Activated naive CD4-positive, alpha-beta T cell treated with anti-CD3 and anti-CD28 coated beads for 36 hours (primary cell): ENCODE results near the gene GPNMB. TPM values are rescaled to one million over a fixed set of nuclear protein-coding genes. Genes with fewer than 3 reads are reported as not detected.

Experiments
- CTCF ChIA-PET: fragments of 350-600 bp; sonication (Branson Sonifier 250); formaldehyde crosslinking; loops from one replicate; lab custom pipeline; 2021; ENCODE audit warnings: antibody characterized with exemption; lab: Charles Lee
- DNase-seq: peaks from one replicate; pipeline ENCODE4 v3.0.0-alpha.2; 2020
- H3K27ac Mint-ChIP-seq: one replicate; pipeline ENCODE4 v1.8.0; 2021; ENCODE audit warnings: mild to moderate bottlenecking, mixed read lengths
- H3K27me3 Mint-ChIP-seq: one replicate; pipeline ENCODE4 v1.8.0; 2021; ENCODE audit warnings: low read depth, mixed read lengths
- H3K36me3 Mint-ChIP-seq: one replicate; pipeline ENCODE4 v1.8.0; 2021; ENCODE audit warnings: low read depth, mixed read lengths
- H3K4me1 Mint-ChIP-seq: one replicate; pipeline ENCODE4 v1.8.0; 2021; ENCODE audit warnings: low read depth, mixed read lengths
- H3K4me3 Mint-ChIP-seq: one replicate; pipeline ENCODE4 v1.8.0; 2021; ENCODE audit warnings: mild to moderate bottlenecking, moderate library complexity, mixed read lengths
- H3K9me3 Mint-ChIP-seq: one replicate; pipeline ENCODE4 v1.8.0; 2021; ENCODE audit warnings: mixed read lengths
- intact Hi-C: fragments of 100-400 bp; cut with micrococcal nuclease; formaldehyde crosslinking; loops from one replicate; pipeline ENCODE4 v1.15.1; 2023
- total RNA-seq, 2 experiments: library from RNA; stranded (reverse); gene quantifications; one replicate each; pipeline ENCODE4 v1.2.3, GENCODE V29; 2021

Gene GPNMB
- total RNA-seq, 2 experiments from 2014 or later = 0.38 to 0.54 TPM

- no peaks in the 10 kb centered on the region for H3K4me1 Mint-ChIP-seq
- H3K27ac Mint-ChIP-seq = no peak overlapping the region
- H3K4me3 Mint-ChIP-seq = no peak overlapping the region
- DNase-seq = no peak
- intact Hi-C loops = no loop called here
- peaks cover 3% of the 10 kb centered on the region for H3K9me3 Mint-ChIP-seq
- CTCF ChIA-PET = interaction anchor here (10.3 kb wide), 1 partner anchor 16 kb away, joined by 102 read pairs; no protein-coding TSS in a partner anchor
- H3K36me3 Mint-ChIP-seq = no peaks in the 10 kb centered on the region
- H3K27me3 Mint-ChIP-seq = peaks cover 24% of the 10 kb centered on the region
These were observed 10.2 kb downstream of the GPNMB start for GRCh38 chr7:23256731-23257130.

- no peaks in the 10 kb centered on the region for H3K36me3 Mint-ChIP-seq
- H3K4me1 Mint-ChIP-seq = no peaks in the 10 kb centered on the region
- intact Hi-C loops = loop anchor here (5.0 kb wide), 1 partner anchor 173 kb away; no protein-coding TSS in a partner anchor
- H3K27me3 Mint-ChIP-seq = peaks cover 10% of the 10 kb centered on the region
- DNase-seq = no peak
- no peaks in the 10 kb centered on the region for H3K9me3 Mint-ChIP-seq
- no peak overlapping the region for H3K4me3 Mint-ChIP-seq
- CTCF ChIA-PET = interaction anchor here (1.0 to 10.3 kb wide), 4 partner anchors 12 to 162 kb away, joined by 3 to 102 read pairs (median 6); no protein-coding TSS in a partner anchor
- H3K27ac Mint-ChIP-seq = no peak overlapping the region
These were observed 13.8 kb downstream of the GPNMB start for GRCh38 chr7:23260371-23260770.

DNA sequence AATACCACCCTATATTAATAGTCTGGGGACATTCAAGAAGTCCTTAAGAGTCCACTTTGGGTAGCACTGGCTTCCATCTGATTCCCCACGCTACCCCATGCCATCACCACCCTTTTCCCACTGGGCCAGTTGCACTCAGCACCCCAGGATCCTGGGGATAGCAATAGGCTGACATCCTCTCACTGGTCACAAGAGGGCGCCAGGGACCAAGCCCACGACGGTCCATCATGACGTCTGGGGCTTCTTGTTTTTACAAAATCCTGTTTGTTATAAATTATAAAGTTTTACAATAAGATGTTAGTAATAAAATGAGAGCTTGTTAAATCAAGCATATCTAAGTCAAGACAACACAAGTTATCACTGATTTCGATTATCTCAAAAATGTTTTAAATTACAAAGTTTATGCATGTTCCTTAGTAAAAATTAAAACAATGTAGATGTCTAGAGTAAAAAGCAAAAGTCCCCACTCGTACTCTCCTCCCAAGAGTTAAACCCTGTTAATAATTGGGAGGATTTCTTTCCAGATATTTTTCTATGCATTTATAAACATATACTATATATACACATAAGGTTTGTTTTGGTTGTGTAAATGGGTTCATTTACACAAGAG lies 15.4 kb downstream of the GPNMB start:
- CTCF ChIA-PET = interaction anchor here (0.6 to 10.3 kb wide), 11 partner anchors 10 to 447 kb away, joined by 3 to 102 read pairs (median 4); no protein-coding TSS in a partner anchor
- no peaks in the 10 kb centered on the region for H3K36me3 Mint-ChIP-seq
- no peaks in the 10 kb centered on the region for H3K9me3 Mint-ChIP-seq
- H3K27ac Mint-ChIP-seq = no peak overlapping the region
- intact Hi-C loops = loop anchor here (1.0 to 5.0 kb wide), 2 partner anchors 156 to 175 kb away; no protein-coding TSS in a partner anchor
- H3K27me3 Mint-ChIP-seq = peaks cover 2% of the 10 kb centered on the region
- DNase-seq = peak; percentile 75
- H3K4me3 Mint-ChIP-seq = no peak overlapping the region
- H3K4me1 Mint-ChIP-seq = no peaks in the 10 kb centered on the region

DNA sequence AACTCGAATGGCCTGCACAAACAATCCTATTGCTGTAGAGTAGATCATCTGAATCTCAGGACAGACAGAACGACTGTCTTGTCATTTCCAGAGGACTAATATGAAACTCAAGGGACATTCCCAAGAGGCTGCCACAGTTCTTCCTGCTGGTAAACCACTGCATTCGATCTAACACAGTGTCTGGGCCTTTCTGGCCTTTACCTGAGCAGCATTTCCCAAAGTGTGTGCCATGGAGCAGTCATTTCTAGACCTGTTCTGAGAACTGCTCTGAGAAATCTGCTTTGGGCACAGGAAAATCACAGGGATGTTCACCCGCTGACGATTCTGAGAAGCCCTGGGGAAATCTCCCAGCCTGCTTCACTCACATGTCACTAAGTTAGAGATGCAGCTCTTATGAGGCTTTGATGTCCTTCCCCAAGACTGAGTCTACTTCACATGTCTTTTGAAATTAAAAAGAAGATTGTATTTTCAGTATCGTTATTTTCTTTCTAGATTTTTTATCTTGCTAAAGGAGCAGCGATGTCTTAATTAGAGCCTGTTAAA lies 18.4 kb downstream of the GPNMB start:
- H3K27ac Mint-ChIP-seq = no peak overlapping the region
- DNase-seq = no peak
- no peaks in the 10 kb centered on the region for H3K4me1 Mint-ChIP-seq
- no peaks in the 10 kb centered on the region for H3K27me3 Mint-ChIP-seq
- H3K9me3 Mint-ChIP-seq = no peaks in the 10 kb centered on the region
- H3K36me3 Mint-ChIP-seq = no peaks in the 10 kb centered on the region
- CTCF ChIA-PET = interaction anchor here (0.7 to 10.3 kb wide), 4 partner anchors 7 to 29 kb away, joined by 3 to 102 read pairs (median 6); no protein-coding TSS in a partner anchor
- intact Hi-C loops = loop anchor here (5.0 kb wide), 1 partner anchor 178 kb away; no protein-coding TSS in a partner anchor
- H3K4me3 Mint-ChIP-seq = no peak overlapping the region

GRCh38 chr7:23266918-23267317 lies 20.3 kb downstream of the GPNMB start:
- Mint-ChIP-seq H3K27me3 (no peaks in the 10 kb centered on the region), H3K36me3 (no peaks in the 10 kb centered on the region), H3K4me1 (no peaks in the 10 kb centered on the region), H3K4me3 (no peak overlapping the region), H3K27ac (no peak overlapping the region), H3K9me3 (no peaks in the 10 kb centered on the region)
- CTCF ChIA-PET = no interaction called here
- DNase-seq = no peak
- intact Hi-C loops = no loop called here

DNA sequence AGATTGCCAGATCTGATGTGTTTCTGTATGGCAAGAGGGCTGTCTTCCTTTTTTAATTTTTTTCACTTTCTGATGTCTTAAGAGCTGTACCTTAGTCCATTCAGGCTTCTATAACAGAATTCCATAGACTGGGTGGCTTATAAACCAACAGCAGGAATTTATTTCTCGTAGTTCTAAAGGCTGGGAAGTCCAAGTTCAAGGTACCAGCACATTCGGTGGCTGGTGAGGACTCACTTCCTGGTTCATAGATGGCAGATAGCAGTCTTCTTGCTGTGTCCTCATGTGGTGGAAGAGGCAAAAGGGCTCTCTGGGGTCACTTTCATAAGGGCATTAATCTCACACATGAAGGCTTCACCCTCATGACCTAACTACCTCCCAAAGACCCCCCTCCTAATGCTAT lies 20.8 kb downstream of the GPNMB start:
- CTCF ChIA-PET = interaction anchor here (0.6 kb wide), 1 partner anchor 260 kb away, joined by 3 read pairs; no protein-coding TSS in a partner anchor
- Mint-ChIP-seq H3K4me1 (no peaks in the 10 kb centered on the region), H3K27me3 (peaks cover 2% of the 10 kb centered on the region), H3K36me3 (no peaks in the 10 kb centered on the region), H3K9me3 (no peaks in the 10 kb centered on the region), H3K4me3 (no peak overlapping the region), H3K27ac (no peak overlapping the region)
- no peak for DNase-seq
- intact Hi-C loops = no loop called here

GRCh38 chr7:23268167-23268566 lies 21.6 kb downstream of the GPNMB start:
- Mint-ChIP-seq H3K4me1 (peaks cover 3% of the 10 kb centered on the region), H3K9me3 (no peaks in the 10 kb centered on the region), H3K27ac (no peak overlapping the region), H3K4me3 (no peak overlapping the region), H3K36me3 (no peaks in the 10 kb centered on the region), H3K27me3 (peaks cover 2% of the 10 kb centered on the region)
- CTCF ChIA-PET = interaction anchor here (0.6 kb wide), 1 partner anchor 260 kb away, joined by 3 read pairs; no protein-coding TSS in a partner anchor
- intact Hi-C loops = no loop called here
- DNase-seq = no peak

DNA sequence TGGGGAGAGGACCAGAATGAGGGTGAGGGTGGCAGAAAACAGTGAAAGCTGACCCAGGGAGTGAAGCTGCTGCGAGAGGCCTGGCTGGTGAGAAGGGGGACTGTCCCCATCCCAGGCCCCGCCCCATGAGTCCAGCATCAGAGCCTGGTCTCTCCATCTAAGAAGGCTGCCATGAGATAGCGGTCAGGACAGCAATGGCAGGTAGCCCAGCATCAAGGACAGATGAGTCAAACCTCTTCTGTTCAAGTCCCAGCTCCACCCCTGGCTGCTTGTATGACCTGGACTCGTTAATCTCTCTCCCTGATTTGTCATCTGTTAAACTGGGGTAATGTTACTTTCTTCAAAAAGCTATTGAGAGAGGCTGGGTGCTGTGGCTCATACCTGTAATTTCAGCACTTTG lies 22.2 kb downstream of the GPNMB start:
- CTCF ChIA-PET = interaction anchor here (0.6 to 1.1 kb wide), 3 partner anchors 8 to 194 kb away, joined by 3 read pairs; no protein-coding TSS in a partner anchor
- no peaks in the 10 kb centered on the region for H3K9me3 Mint-ChIP-seq

GRCh38 chr7:23272275-23272674 lies 25.7 kb downstream of the GPNMB start:
- H3K9me3 Mint-ChIP-seq = no peaks in the 10 kb centered on the region
- H3K4me3 Mint-ChIP-seq = no peak overlapping the region
- no peak for DNase-seq
- H3K36me3 Mint-ChIP-seq = no peaks in the 10 kb centered on the region
- no peak overlapping the region for H3K27ac Mint-ChIP-seq
- H3K27me3 Mint-ChIP-seq = peaks cover 2% of the 10 kb centered on the region
- CTCF ChIA-PET = interaction anchor here (0.8 to 6.0 kb wide), 40 partner anchors 11 to 440 kb away, joined by 3 to 102 read pairs (median 6); partner anchors contain the start of gene GPNMB
- intact Hi-C loops = loop anchor here (2.0 kb wide), 1 partner anchor 323 kb away; no protein-coding TSS in a partner anchor
- H3K4me1 Mint-ChIP-seq = peaks cover 7% of the 10 kb centered on the region

More for the DNA sequence above, 22.2 kb downstream of the GPNMB start:
- no peak overlapping the region for H3K4me3 Mint-ChIP-seq
- intact Hi-C loops = no loop called here
- DNase-seq = no peak
- no peak overlapping the region for H3K27ac Mint-ChIP-seq
- H3K4me1 Mint-ChIP-seq = peaks cover 7% of the 10 kb centered on the region
- H3K27me3 Mint-ChIP-seq = peaks cover 2% of the 10 kb centered on the region
- no peaks in the 10 kb centered on the region for H3K36me3 Mint-ChIP-seq

GRCh38 chr7:23273141-23273599 lies 26.6 kb downstream of the GPNMB start:
- intact Hi-C loops = loop anchor here (1.0 to 2.0 kb wide), 11 partner anchors 26 to 439 kb away; partner anchors contain the start of gene MALSU1
- Mint-ChIP-seq H3K27ac (no peak overlapping the region), H3K4me3 (peak overlapping the region; percentile 67), H3K27me3 (peaks cover 2% of the 10 kb centered on the region), H3K4me1 (peaks cover 7% of the 10 kb centered on the region), H3K9me3 (no peaks in the 10 kb centered on the region), H3K36me3 (no peaks in the 10 kb centered on the region)
- peak; percentile 97 for DNase-seq
- CTCF ChIA-PET = interaction anchor here (0.5 to 6.0 kb wide), 58 partner anchors 10 to 439 kb away, joined by 3 to 102 read pairs (median 5); partner anchors contain the start of gene GPNMB

DNA sequence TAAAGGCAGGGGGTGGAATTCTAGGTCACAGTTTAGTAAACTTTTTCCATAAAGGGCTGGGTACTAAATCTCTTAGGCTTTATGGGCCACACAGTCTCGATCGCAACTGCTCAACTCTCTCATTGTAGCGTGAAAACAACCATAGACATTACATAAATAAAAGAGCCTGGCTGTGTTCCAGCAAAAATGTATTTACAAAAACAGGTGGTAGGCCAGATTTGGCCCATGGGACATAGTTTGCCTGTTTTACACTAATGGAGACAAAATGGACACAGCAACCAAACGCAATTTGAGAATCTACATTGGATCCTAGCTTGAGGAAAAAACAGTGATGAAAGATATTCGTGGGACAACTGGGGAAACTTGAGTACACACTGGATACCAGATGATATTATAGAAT lies 29.3 kb downstream of the GPNMB start:
- no peaks in the 10 kb centered on the region for H3K36me3 Mint-ChIP-seq
- H3K9me3 Mint-ChIP-seq = no peaks in the 10 kb centered on the region
- intact Hi-C loops = loop anchor here (5.0 kb wide), 1 partner anchor 256 kb away; the partner anchor contains the start of gene TRA2A
- no peak for DNase-seq
- no peak overlapping the region for H3K27ac Mint-ChIP-seq
- peaks cover 2% of the 10 kb centered on the region for H3K27me3 Mint-ChIP-seq
- peaks cover 7% of the 10 kb centered on the region for H3K4me1 Mint-ChIP-seq
- H3K4me3 Mint-ChIP-seq = no peak overlapping the region
- CTCF ChIA-PET = interaction anchor here (1.0 to 2.5 kb wide), 14 partner anchors 11 to 266 kb away, joined by 3 to 17 read pairs (median 5); no protein-coding TSS in a partner anchor

GRCh38 chr7:23276376-23276775 lies 29.8 kb downstream of the GPNMB start:
- no peak overlapping the region for H3K27ac Mint-ChIP-seq
- H3K4me3 Mint-ChIP-seq = no peak overlapping the region
- no peaks in the 10 kb centered on the region for H3K36me3 Mint-ChIP-seq
- CTCF ChIA-PET = interaction anchor here (0.7 to 2.5 kb wide), 22 partner anchors 7 to 434 kb away, joined by 3 to 17 read pairs (median 4); no protein-coding TSS in a partner anchor
- H3K9me3 Mint-ChIP-seq = no peaks in the 10 kb centered on the region
- peaks cover 7% of the 10 kb centered on the region for H3K4me1 Mint-ChIP-seq
- intact Hi-C loops = loop anchor here (5.0 kb wide), 1 partner anchor 256 kb away; the partner anchor contains the start of gene TRA2A
- DNase-seq = no peak
- H3K27me3 Mint-ChIP-seq = peaks cover 2% of the 10 kb centered on the region
